Right lobe of liver (tissue), 6 donors: ENCODE measurements around the gene TIGD4. TPM values are rescaled to one million over a fixed set of nuclear protein-coding genes. Genes with fewer than 3 reads are reported as not detected.

Experiments used
- ATAC-seq, 4 donors: fragments of 200-7000 bp; cut with Tn5 transposase; one replicate each; pipeline ENCODE4 v1.9.1; 2020; ENCODE audit warnings: mild to moderate bottlenecking in 4 of 4, moderate library complexity in 4 of 4
- DNase-seq, 3 donors: peaks; one replicate each; pipeline ENCODE4 v3.0.0-alpha.2; 2020
- H3K27ac ChIP-seq, 3 donors: fragments of 200-600 bp; one replicate each; pipeline ENCODE4 v1.8.0; 2022
- H3K27me3 ChIP-seq, 2 donors: fragments of 200-600 bp; one replicate each; pipeline ENCODE4 v1.8.0; 2022
- H3K36me3 ChIP-seq, 4 donors: fragments of 200-600 bp; sonication (generic) in 1 of 4; one replicate each; pipeline versions ENCODE4 v1.5.1 to v1.8.0; 2017 to 2022; ENCODE audit warnings: control low read depth in 1 of 4
- H3K4me1 ChIP-seq, 4 donors: fragments of 200-600 bp; sonication (generic) in 1 of 4; one replicate each; pipeline versions ENCODE4 v1.5.1 to v1.8.0; 2017 to 2022; ENCODE audit warnings: control low read depth in 1 of 4
- H3K4me3 ChIP-seq, 3 donors: fragments of 200-600 bp; one replicate each; pipeline ENCODE4 v1.8.0; 2022
- H3K9me3 ChIP-seq, 4 donors: fragments of 200-600 bp; sonication (generic) in 1 of 4; one replicate each; pipeline versions ENCODE4 v1.5.1 to v1.8.0; 2017 to 2022; ENCODE audit warnings: control low read depth in 1 of 4
- CTCF ChIP-seq, 4 donors: fragments of 200-600 bp in 3 of 4; fragments of 450-650 bp in 1 of 4; IDR thresholded peaks; one replicate each; pipeline versions ENCODE4 v1.5.1 to v1.8.0; 2016 to 2022; ENCODE audit warnings: antibody characterized with exemption in 4 of 4, mild to moderate bottlenecking in 2 of 4
- POLR2A ChIP-seq: fragments of 450-650 bp; IDR thresholded peaks from one replicate; pipeline ENCODE4 v1.6.1; 2017; ENCODE audit warnings: antibody characterized with exemption, mild to moderate bottlenecking
- WGBS: methylation state at CpG from one replicate; pipeline ENCODE4 v1.1.6; 2018; ENCODE audit warnings: low coverage, low lambda C conversion rate; ENCODE audit not compliant: insufficient coverage; ENCODE audit errors: missing lambda C conversion rate; 5-methylcytosine and 5-hydroxymethylcytosine counted together
- intact Hi-C, 2 donors: fragments of 100-400 bp; cut with DNase I; formaldehyde crosslinking; loops; one replicate each; pipeline versions ENCODE4 v1.11.2 to v1.14.1; 2022
- total RNA-seq, 6 experiments: library from RNA; depleted of rRNA in 2 of 6; stranded (reverse); fragments of >200 nt in 2 of 6; fragmentation: NEBNext Ultra II Directional in 3 of 6; extraction: Animal tissue kit (Norgen Biotek cat#: 25700) in 3 of 6; gene quantifications; one replicate each; pipeline versions ENCODE4 v1.1.0 to v1.2.4, GENCODE V29; 2016 to 2023
- donor health status: DM: no; HTN: yes; CAD: no.
- donor health status: DM: no; HTN: no; CAD: no.
- donor health status: DM: no; HTN: no; CAD: no.
- donor health status: DM: no; HTN: yes; CAD: no.
- donor health status: DM: no; HTN: yes; CAD: no.

Gene TIGD4
- total RNA-seq, 6 experiments from 2014 or later = 0.11 to 0.37 (median 0.18) TPM; not detected in 2

GRCh38 chr4:152724494-152724893 is 55.0 kb downstream of the TIGD4 start:
- 60% methylated on average over 5 of the region's 5 CpGs for WGBS
- no peak for DNase-seq
- intact Hi-C loops = no loop called here
- TF ChIP-seq POLR2A = no peak
- TF ChIP-seq CTCF (IDR thresholded peaks at IDR 0.05) = no peak
- H3K36me3 ChIP-seq = no peaks in the 10 kb centered on the region
- H3K4me3 ChIP-seq = no peak overlapping the region
- no peaks in the 10 kb centered on the region for H3K4me1 ChIP-seq
- H3K27me3 ChIP-seq = no peaks in the 10 kb centered on the region
- H3K27ac ChIP-seq = no peak overlapping the region
- no peak for ATAC-seq
- no peaks in the 10 kb centered on the region for H3K9me3 ChIP-seq

GRCh38 chr4:152723236-152723635 is 56.3 kb downstream of the TIGD4 start:
- Histone ChIP-seq H3K27ac (no peak overlapping the region), H3K4me3 (no peak overlapping the region), H3K4me1 (no peaks in the 10 kb centered on the region), H3K27me3 (no peaks in the 10 kb centered on the region), H3K36me3 (no peaks in the 10 kb centered on the region), H3K9me3 (no peaks in the 10 kb centered on the region)
- intact Hi-C loops = no loop called here
- ATAC-seq (no peak), DNase-seq (no peak)
- TF ChIP-seq CTCF (IDR thresholded peaks at IDR 0.05) (no peak), POLR2A (no peak)
- 33% methylated on average over 3 of the region's 3 CpGs for WGBS

GRCh38 chr4:152719801-152720556 is 59.6 kb downstream of the TIGD4 start:
- no peak for DNase-seq
- Histone ChIP-seq H3K27me3 (no peaks in the 10 kb centered on the region), H3K4me1 (no peaks in the 10 kb centered on the region), H3K27ac (no peak overlapping the region), H3K36me3 (no peaks in the 10 kb centered on the region), H3K9me3 (no peaks in the 10 kb centered on the region), H3K4me3 (no peak overlapping the region)
- no peak for ATAC-seq
- TF ChIP-seq POLR2A (no peak), CTCF (IDR thresholded peaks at IDR 0.05) (no peak)
- 74% methylated on average over 22 of the region's 24 CpGs for whole genome bisulfite sequencing
- intact Hi-C loops = no loop called here

Other genes starting within 250 kb of the TIGD4 start
- 10 to 100 TPM; 12.9 to 25.5 (median 17.6) TPM for gene FBXW7, start 243.6 kb downstream of the TIGD4 start, total RNA-seq
- gene TMEM154, start 99.7 kb downstream of the TIGD4 start, total RNA-seq = 1 to 10 TPM in 5 of 6 experiments, under 1 TPM in 1; 0.64 to 6.7 (median 2.9) TPM
- 10 to 100 TPM in 5 of 6 experiments, 1 to 10 TPM in 1; 9.1 to 19.9 (median 14.1) TPM for gene ARFIP1, start 224 bp upstream of the TIGD4 start, total RNA-seq
- under 1 TPM; 0.12 to 0.82 (median 0.15) TPM for gene FHDC1, start 156.6 kb upstream of the TIGD4 start, total RNA-seq